CD14-positive monocyte (primary cell): ENCODE measurements around the gene RPL36AL. TPM values are rescaled to one million over a fixed set of nuclear protein-coding genes. Genes with fewer than 3 reads are reported as not detected.
A peak's percentile ranks its signal among the peaks of the same experiment; 100 is the strongest.

Source experiments
- DNase-seq, 3 donors: peaks; one replicate each; pipeline ENCODE4 v3.0.0-alpha.2; 2011 to 2022
- H2AFZ ChIP-seq: 2 replicates; pipeline ENCODE4 v1.6.0; 2012; ENCODE audit warnings: mild to moderate bottlenecking, low read depth, low read length, inconsistent platforms; ENCODE audit not compliant: insufficient read depth, poor library complexity, severe bottlenecking
- H3K27ac ChIP-seq, 2 donors: 1 replicate in 1 of 2; 2 replicates in 1 of 2; pipeline ENCODE4 v1.5.1; 2012 to 2013; ENCODE audit warnings: low read length in 2 of 2, control low read depth in 1 of 2, inconsistent platforms in 1 of 2, low read depth in 1 of 2, mild to moderate bottlenecking in 1 of 2
- H3K27me3 ChIP-seq, 2 donors: one replicate each; pipeline versions ENCODE4 v1.6.0 to v1.6.1; 2011 to 2013; ENCODE audit warnings: low read length in 2 of 2; ENCODE audit not compliant: control insufficient read depth in 2 of 2, insufficient read depth in 2 of 2
- H3K36me3 ChIP-seq, 2 donors: replicated peaks in 1 of 2; 1 replicate in 1 of 2; 2 replicates in 1 of 2; pipeline versions ENCODE4 v1.5.1 to v1.6.1; 2012 to 2013; ENCODE audit warnings: low read length in 2 of 2, control low read depth in 1 of 2, inconsistent platforms in 1 of 2, mild to moderate bottlenecking in 1 of 2; ENCODE audit not compliant: insufficient read depth in 2 of 2, control insufficient read depth in 1 of 2
- H3K4me1 ChIP-seq, 2 donors: 1 replicate in 1 of 2; 2 replicates in 1 of 2; pipeline versions ENCODE4 v1.5.1 to v1.6.1; 2012 to 2013; ENCODE audit warnings: low read length in 2 of 2, control low read depth in 1 of 2, inconsistent platforms in 1 of 2, mild to moderate bottlenecking in 1 of 2, moderate library complexity in 1 of 2; ENCODE audit not compliant: insufficient read depth in 2 of 2, control insufficient read depth in 1 of 2
- H3K4me2 ChIP-seq: replicated peaks from 2 replicates; pipeline ENCODE3; 2012; ENCODE audit warnings: low read length, moderate library complexity, mild to moderate bottlenecking; ENCODE audit not compliant: poor library complexity, severe bottlenecking; ENCODE audit errors: extremely low read depth
- H3K4me3 ChIP-seq, 3 experiments: fragments of 200-600 bp in 1 of 3; sonication (generic) in 1 of 3; replicated peaks in 1 of 3; 1 replicate in 2 of 3; 2 replicates in 1 of 3; pipeline ENCODE4 v1.5.1; 2011 to 2013; ENCODE audit warnings: low read length in 3 of 3, mild to moderate bottlenecking in 3 of 3, control low read depth in 2 of 3, low read depth in 2 of 3, inconsistent platforms in 1 of 3, moderate library complexity in 1 of 3
- H3K79me2 ChIP-seq: 2 replicates; pipeline ENCODE4 v1.6.0; 2012; ENCODE audit warnings: mild to moderate bottlenecking, control low read depth, inconsistent platforms, low read length, moderate library complexity; ENCODE audit not compliant: insufficient read depth
- H3K9ac ChIP-seq: 2 replicates; pipeline ENCODE4 v1.6.0; 2017; ENCODE audit warnings: low read length, mild to moderate bottlenecking; ENCODE audit not compliant: insufficient read depth, poor library complexity, severe bottlenecking
- H3K9me3 ChIP-seq, 2 donors: replicated peaks in 1 of 2; 1 replicate in 1 of 2; 2 replicates in 1 of 2; pipeline versions ENCODE4 v1.5.1 to v1.6.1; 2012 to 2013; ENCODE audit warnings: low read length in 2 of 2, control low read depth in 1 of 2; ENCODE audit not compliant: control insufficient read depth in 1 of 2, insufficient read depth in 1 of 2
- H4K20me1 ChIP-seq: 2 replicates; pipeline ENCODE4 v1.6.0; 2012; ENCODE audit warnings: mild to moderate bottlenecking, low read length, control low read depth, moderate library complexity; ENCODE audit not compliant: insufficient read depth
- H3K27ac Mint-ChIP-seq, 7 donors: one replicate each; pipeline ENCODE4 v1.8.0; 2020; ENCODE audit warnings: mild to moderate bottlenecking in 7 of 7, mixed read lengths in 7 of 7, moderate library complexity in 6 of 7, inconsistent platforms in 2 of 7
- H3K27me3 Mint-ChIP-seq, 3 donors: one replicate each; pipeline ENCODE4 v1.8.0; 2021 to 2022; ENCODE audit warnings: low read depth in 3 of 3, mild to moderate bottlenecking in 3 of 3, mixed read lengths in 3 of 3, moderate library complexity in 3 of 3, inconsistent platforms in 1 of 3
- H3K36me3 Mint-ChIP-seq, 2 donors: one replicate each; pipeline ENCODE4 v1.8.0; 2020; ENCODE audit warnings: mixed read lengths in 2 of 2, inconsistent platforms in 1 of 2, mild to moderate bottlenecking in 1 of 2
- H3K4me1 Mint-ChIP-seq: one replicate; pipeline ENCODE4 v1.8.0; 2020; ENCODE audit warnings: mild to moderate bottlenecking, mixed read lengths
- H3K4me3 Mint-ChIP-seq, 2 donors: one replicate each; pipeline ENCODE4 v1.8.0; 2020; ENCODE audit warnings: mild to moderate bottlenecking in 2 of 2, mixed read lengths in 2 of 2, moderate library complexity in 1 of 2
- H3K9me3 Mint-ChIP-seq, 7 donors: one replicate each; pipeline ENCODE4 v1.8.0; 2020 to 2022; ENCODE audit warnings: mixed read lengths in 7 of 7, mild to moderate bottlenecking in 6 of 7, moderate library complexity in 6 of 7, inconsistent platforms in 2 of 7
- CTCF ChIP-seq: fragments of 200-600 bp; IDR thresholded peaks from one replicate; pipeline ENCODE4 v1.8.0; 2022; ENCODE audit warnings: antibody characterized with exemption, mild to moderate bottlenecking
- whole genome bisulfite sequencing: methylation state at CpG from one replicate; pipeline ENCODE4 v1.1.5; 2013; ENCODE audit warnings: missing lambda C conversion rate; ENCODE audit not compliant: insufficient coverage; 5-methylcytosine and 5-hydroxymethylcytosine counted together
- intact Hi-C, 2 donors: fragments of 100-400 bp; cut with micrococcal nuclease; formaldehyde crosslinking; loops; one replicate each; pipeline versions ENCODE4 v1.15.0 to v1.15.1; 2023
- polyA plus RNA-seq, 3 donors: library from polyadenylated mRNA; depleted of rRNA in 1 of 3; unstranded in 2 of 3; stranded (reverse) in 1 of 3; fragments of 300-500 nt in 2 of 3; fragments of >200 nt in 1 of 3; fragmentation: Illumina TruSeq in 2 of 3; gene quantifications; 1 replicate in 2 of 3; 2 replicates in 1 of 3; pipeline ENCODE4 v1.2.3, GENCODE V29; 2012 to 2021

Gene RPL36AL
- polyA plus RNA-seq, 3 donors = 237 to 454 (median 408) TPM

- H3K79me2 ChIP-seq = peaks cover 60% of the 10 kb centered on the region
- peaks cover 11 to 19% of the 10 kb centered on the region in 2 donors for H3K4me1 ChIP-seq
- TF ChIP-seq CTCF = no peak
- WGBS = under 1% methylated on average over 77 of the region's 77 CpGs
- peak within 1 kb of the TSS; percentile 95 for H3K9ac ChIP-seq
- no peaks in the 10 kb centered on the region for H3K27me3 ChIP-seq
- H3K4me2 ChIP-seq = peak within 1 kb of the TSS; percentile 98
- H3K4me3 ChIP-seq = peak within 1 kb of the TSS; percentile 77 to 96 (median 84)
- H3K9me3 Mint-ChIP-seq = no peaks in the 10 kb centered on the region
- no peaks in the 10 kb centered on the region for H3K9me3 ChIP-seq
- peak within 1 kb of the TSS; percentile 93 to 96 for H3K27ac ChIP-seq
- peak within 1 kb of the TSS; percentile 98 to 99 for H3K4me3 Mint-ChIP-seq
- peak within 1 kb of the TSS; percentile 90 to 99 (median 97) for H3K27ac Mint-ChIP-seq
- peak; percentile 76 to 79 (median 78) for DNase-seq
- no peaks in the 10 kb centered on the region for H4K20me1 ChIP-seq
- H2AFZ ChIP-seq = peak within 1 kb of the TSS; percentile 98
- H3K36me3 Mint-ChIP-seq = peaks cover 2 to 7% of the 10 kb centered on the region in 2 donors
- intact Hi-C loops = loop anchor here in 1 of 2 donors (2.0 to 5.0 kb wide), 2 partner anchors 14 to 34 kb away; no protein-coding TSS in a partner anchor
- H3K36me3 ChIP-seq = peaks cover 0 to 12% of the 10 kb centered on the region in 2 donors
- H3K4me1 Mint-ChIP-seq = peaks cover 31% of the 10 kb centered on the region
- peaks cover 2 to 7% (median 7%) of the 10 kb centered on the region in 3 donors for H3K27me3 Mint-ChIP-seq
Measured at GRCh38 chr14:49598485-49599300, 21.7 kb downstream of the RPL36AL start, which contains the start of gene LRR1. TSS of gene LRR1 (plus strand) at chr14:49598940. CDS start at chr14:49599021, 81 bp downstream.

GRCh38 chr14:49598189-49598484, 22.3 kb downstream of the RPL36AL start:
- Histone ChIP-seq H3K27me3 (no peaks in the 10 kb centered on the region), H3K27ac (peak overlapping the region; percentile 93 to 96), H3K4me1 (peaks cover 11 to 19% of the 10 kb centered on the region in 2 donors), H2AFZ (peak overlapping the region; percentile 98), H3K4me2 (peak overlapping the region; percentile 98), H3K9ac (peak overlapping the region; percentile 95), H3K9me3 (no peaks in the 10 kb centered on the region), H3K36me3 (peaks cover 0 to 10% of the 10 kb centered on the region in 2 donors), H3K4me3 (peak overlapping the region; percentile 77 to 96 (median 84)), H4K20me1 (no peaks in the 10 kb centered on the region), H3K79me2 (peaks cover 54% of the 10 kb centered on the region)
- peaks cover 2 to 7% (median 7%) of the 10 kb centered on the region in 3 donors for H3K27me3 Mint-ChIP-seq
- H3K27ac Mint-ChIP-seq = peak overlapping the region; percentile 90 to 99 (median 97)
- WGBS = 0% methylated on average over 14 of the region's 15 CpGs
- no peak for TF ChIP-seq CTCF
- peak overlapping the region; percentile 98 to 99 for H3K4me3 Mint-ChIP-seq
- DNase-seq = peak in 1 of 3 donors; percentile 7
- intact Hi-C loops = loop anchor here in 1 of 2 donors (2.0 to 5.0 kb wide), 2 partner anchors 13 to 34 kb away; no protein-coding TSS in a partner anchor
- peaks cover 2 to 7% of the 10 kb centered on the region in 2 donors for H3K36me3 Mint-ChIP-seq
- H3K9me3 Mint-ChIP-seq = no peaks in the 10 kb centered on the region
- H3K4me1 Mint-ChIP-seq = peaks cover 31% of the 10 kb centered on the region
